WI38 (cell line): ENCODE data around the gene FCHO1.

Experiments
- H3K4me3 ChIP-seq: 2 replicates; pipeline ENCODE4 v1.5.1; 2011; ENCODE audit warnings: low read depth, mild to moderate bottlenecking, control low read depth, low read length
- TF ChIP-seq, protein P1 (sequence below): IDR thresholded peaks from 2 replicates; pipeline ENCODE4 v1.5.1; 2012; ENCODE audit warnings: low read depth, mild to moderate bottlenecking, control low read depth, low read length

Gene FCHO1

GRCh38 chr19:17811103-17811502 is 59.8 kb downstream of the FCHO1 start:
- no peak overlapping the region for H3K4me3 ChIP-seq
- TF ChIP-seq, protein P1, sequence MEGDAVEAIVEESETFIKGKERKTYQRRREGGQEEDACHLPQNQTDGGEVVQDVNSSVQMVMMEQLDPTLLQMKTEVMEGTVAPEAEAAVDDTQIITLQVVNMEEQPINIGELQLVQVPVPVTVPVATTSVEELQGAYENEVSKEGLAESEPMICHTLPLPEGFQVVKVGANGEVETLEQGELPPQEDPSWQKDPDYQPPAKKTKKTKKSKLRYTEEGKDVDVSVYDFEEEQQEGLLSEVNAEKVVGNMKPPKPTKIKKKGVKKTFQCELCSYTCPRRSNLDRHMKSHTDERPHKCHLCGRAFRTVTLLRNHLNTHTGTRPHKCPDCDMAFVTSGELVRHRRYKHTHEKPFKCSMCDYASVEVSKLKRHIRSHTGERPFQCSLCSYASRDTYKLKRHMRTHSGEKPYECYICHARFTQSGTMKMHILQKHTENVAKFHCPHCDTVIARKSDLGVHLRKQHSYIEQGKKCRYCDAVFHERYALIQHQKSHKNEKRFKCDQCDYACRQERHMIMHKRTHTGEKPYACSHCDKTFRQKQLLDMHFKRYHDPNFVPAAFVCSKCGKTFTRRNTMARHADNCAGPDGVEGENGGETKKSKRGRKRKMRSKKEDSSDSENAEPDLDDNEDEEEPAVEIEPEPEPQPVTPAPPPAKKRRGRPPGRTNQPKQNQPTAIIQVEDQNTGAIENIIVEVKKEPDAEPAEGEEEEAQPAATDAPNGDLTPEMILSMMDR, result no peak

GRCh38 chr19:17811681-17812080 is 60.4 kb downstream of the FCHO1 start:
- TF ChIP-seq, protein P1, result no peak

DNA sequence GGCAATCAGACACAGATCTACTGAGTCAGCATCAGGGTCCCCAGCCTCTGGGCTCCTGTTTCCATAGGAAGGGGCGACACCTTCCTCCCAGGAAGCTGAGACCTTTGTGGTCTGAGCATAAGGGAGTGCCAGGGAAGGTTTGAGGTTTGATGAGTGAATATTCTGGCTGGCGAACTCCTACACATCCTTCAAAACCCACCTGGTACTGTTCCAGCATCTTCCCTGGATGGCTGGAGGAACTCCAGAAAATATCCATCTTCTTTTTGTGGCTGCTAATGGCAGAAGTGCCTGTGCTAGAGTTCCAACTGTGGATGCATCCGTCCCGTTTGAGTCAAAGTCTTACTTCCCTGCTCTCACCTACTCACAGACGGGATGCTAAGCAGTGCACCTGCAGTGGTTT is 60.8 kb downstream of the FCHO1 start:
- H3K4me3 ChIP-seq, result no peak overlapping the region
- TF ChIP-seq, protein P1, result no peak

More at GRCh38 chr19:17811681-17812080, 60.4 kb downstream of the FCHO1 start:
- H3K4me3 ChIP-seq, result no peak overlapping the region

DNA sequence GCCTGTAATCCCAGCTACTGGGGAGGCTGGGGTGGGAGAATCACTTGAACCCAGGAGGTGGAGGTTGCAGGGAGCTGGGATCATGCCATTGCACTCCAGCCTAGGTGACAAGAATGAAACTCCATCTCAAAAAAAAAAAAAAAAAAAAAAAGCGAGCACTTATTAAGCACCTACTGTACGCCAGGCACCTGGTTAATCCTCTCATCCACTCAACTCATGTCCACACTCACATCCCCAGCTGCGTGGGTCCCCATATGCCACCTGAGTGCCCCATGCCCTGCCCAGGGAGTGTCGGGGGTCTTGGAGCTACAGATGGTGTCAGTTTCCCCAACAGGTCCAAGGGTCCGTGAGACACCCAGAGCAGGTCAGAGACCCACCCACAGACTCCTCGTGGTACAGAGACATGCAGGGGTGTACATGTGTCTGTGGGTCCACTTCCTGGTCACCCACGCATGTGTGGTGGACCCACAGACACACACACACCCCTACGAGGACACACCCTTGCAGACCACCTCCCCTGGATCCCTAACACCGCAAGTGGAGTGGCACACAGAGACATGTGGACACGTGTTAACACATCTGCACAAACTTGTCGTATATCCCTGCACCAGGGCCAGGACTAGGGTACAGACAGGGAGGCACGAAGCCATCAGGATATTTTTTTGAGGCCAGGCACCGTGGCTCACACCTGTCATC is 66.5 kb downstream of the FCHO1 start:
- TF ChIP-seq, protein P1, result no peak
- no peak overlapping the region for H3K4me3 ChIP-seq

DNA sequence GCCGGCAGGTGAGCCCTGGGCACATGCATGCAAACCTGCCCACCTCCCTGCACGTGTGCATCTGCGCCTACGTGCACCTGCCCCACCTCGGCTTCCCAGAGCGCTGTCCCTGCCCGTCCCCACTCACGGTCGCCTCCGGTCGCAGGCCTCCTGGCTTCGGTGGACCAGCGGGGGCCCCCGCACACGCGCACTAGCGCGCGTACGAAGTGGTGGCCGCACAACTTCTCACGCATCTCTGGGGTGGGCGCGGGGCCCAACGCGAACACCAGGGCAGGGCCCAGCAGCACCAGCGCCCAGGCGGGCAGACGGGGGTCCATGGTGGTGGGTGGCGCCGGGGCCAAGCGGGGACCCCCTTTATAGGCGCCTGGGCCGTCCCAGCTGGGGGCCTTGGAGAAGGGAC is 69.9 kb downstream of the FCHO1 start, which contains the start of gene INSL3:
TSS of gene INSL3 (minus strand) at position 330 of the 400 bp plus-strand sequence. CDS start at position 317, 13 bp downstream.
- no peak within 1 kb of the TSS for H3K4me3 ChIP-seq
- TF ChIP-seq, protein P1, result no peak

DNA sequence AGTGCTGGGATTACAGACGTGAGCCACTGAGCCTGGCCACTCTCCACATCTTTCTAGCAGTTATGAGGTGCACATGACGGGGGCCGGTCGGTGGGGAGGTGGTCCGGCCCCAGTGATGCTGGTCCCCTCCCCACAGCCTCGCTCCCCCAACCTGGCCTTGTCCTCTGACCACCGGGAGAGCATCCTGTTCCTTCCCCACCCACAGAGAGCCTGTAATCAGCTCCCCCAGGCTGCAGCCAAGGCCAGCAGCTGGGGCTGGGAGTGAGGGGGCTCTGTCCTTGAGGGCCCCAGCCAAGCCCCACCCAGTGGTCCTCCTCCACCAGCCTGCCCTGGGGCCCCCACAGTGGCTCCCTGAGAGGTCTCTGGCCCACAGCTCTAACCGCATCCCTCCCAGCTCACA is 73.1 kb downstream of the FCHO1 start:
- H3K4me3 ChIP-seq, result no peak overlapping the region
- TF ChIP-seq, protein P1, result no peak

- TF ChIP-seq, protein P1, result no peak
- H3K4me3 ChIP-seq, result no peak overlapping the region
Observed at GRCh38 chr19:17826508-17827056, 75.3 kb downstream of the FCHO1 start.
